Measurements from ENCODE around the gene DDX43.

The DDX43 gene

GRCh38 chr6:73394577-73395354 lies at the start of gene DDX43:
TSS of gene DDX43 (plus strand) at chr6:73394828. CDS start at chr6:73394906, 78 bp downstream.
- no peaks in the 10 kb centered on the region for H3K9me3 ChIP-seq (ENCODE audit: control insufficient read depth, insufficient read depth, low read length)
- peak within 1 kb of the TSS; percentile 39; the same call in 1 of the 2 replicates for H3K9ac ChIP-seq (ENCODE audit: low read depth, low read length)
- H3K36me3 ChIP-seq (ENCODE audit: insufficient read depth, low read length): no peaks in the 10 kb centered on the region
- peaks cover 4% of the 10 kb centered on the region for H3K4me1 ChIP-seq (ENCODE audit: insufficient read depth, low read length)

- peaks cover 18% of the 10 kb centered on the region for H3K4me1 ChIP-seq (ENCODE audit: insufficient read depth, low read length)
- no peaks in the 10 kb centered on the region for H3K9me3 ChIP-seq (ENCODE audit: control insufficient read depth, insufficient read depth, low read length)
- no peaks in the 10 kb centered on the region for H3K36me3 ChIP-seq (ENCODE audit: insufficient read depth, low read length)
- no peak overlapping the region for H3K9ac ChIP-seq (ENCODE audit: low read depth, low read length)
These were observed 46.0 kb upstream of the DDX43 start for GRCh38 chr6:73348550-73349204.

- H3K9me3 ChIP-seq (ENCODE audit: control insufficient read depth, insufficient read depth, low read length): no peaks in the 10 kb centered on the region
- H3K4me1 ChIP-seq (ENCODE audit: insufficient read depth, low read length): peaks cover 18% of the 10 kb centered on the region
- H3K36me3 ChIP-seq (ENCODE audit: insufficient read depth, low read length): no peaks in the 10 kb centered on the region
- H3K9ac ChIP-seq (ENCODE audit: low read depth, low read length): peak overlapping the region; percentile 7; the same call in 1 of the 2 replicates
These were observed 45.3 kb upstream of the DDX43 start for GRCh38 chr6:73349311-73349710.

- no peaks in the 10 kb centered on the region for H3K9me3 ChIP-seq (ENCODE audit: control insufficient read depth, insufficient read depth, low read length)
- no peak within 1 kb of the TSS; the same call in 1 of the 2 replicates for H3K9ac ChIP-seq (ENCODE audit: low read depth, low read length)
- no peaks in the 10 kb centered on the region for H3K36me3 ChIP-seq (ENCODE audit: insufficient read depth, low read length)
- peaks cover 18% of the 10 kb centered on the region for H3K4me1 ChIP-seq (ENCODE audit: insufficient read depth, low read length)
These were observed 40.7 kb upstream of the DDX43 start, which contains the start of gene DPPA5 for GRCh38 chr6:73353636-73354593. TSS of gene DPPA5 (minus strand) at chr6:73354276. CDS start at chr6:73354225, 51 bp downstream.

GRCh38 chr6:73362358-73362757 lies 32.3 kb upstream of the DDX43 start, which contains the start of gene KHDC3L:
TSS of gene KHDC3L (plus strand) at chr6:73362658. CDS start at chr6:73362730, 72 bp downstream.
- H3K4me1 ChIP-seq (ENCODE audit: insufficient read depth, low read length): no peaks in the 10 kb centered on the region
- H3K9me3 ChIP-seq (ENCODE audit: control insufficient read depth, insufficient read depth, low read length): no peaks in the 10 kb centered on the region; the same call in 1 of the 2 replicates
- H3K36me3 ChIP-seq (ENCODE audit: insufficient read depth, low read length): no peaks in the 10 kb centered on the region
- H3K9ac ChIP-seq (ENCODE audit: low read depth, low read length): no peak within 1 kb of the TSS

GRCh38 chr6:73362869-73363536 lies 31.6 kb upstream of the DDX43 start:
- no peaks in the 10 kb centered on the region for H3K36me3 ChIP-seq (ENCODE audit: insufficient read depth, low read length)
- H3K9ac ChIP-seq (ENCODE audit: low read depth, low read length): no peak overlapping the region
- H3K9me3 ChIP-seq (ENCODE audit: control insufficient read depth, insufficient read depth, low read length): no peaks in the 10 kb centered on the region; the same call in 1 of the 2 replicates
- H3K4me1 ChIP-seq (ENCODE audit: insufficient read depth, low read length): no peaks in the 10 kb centered on the region

- Histone ChIP-seq H3K9ac (ENCODE audit: low read depth, low read length) (no peak overlapping the region), H3K36me3 (ENCODE audit: insufficient read depth, low read length) (no peaks in the 10 kb centered on the region), H3K4me1 (ENCODE audit: insufficient read depth, low read length) (no peaks in the 10 kb centered on the region; the same call in 1 of the 2 replicates), H3K9me3 (ENCODE audit: control insufficient read depth, insufficient read depth, low read length) (no peaks in the 10 kb centered on the region; the same call in 1 of the 2 replicates)
These were observed 31.1 kb upstream of the DDX43 start for GRCh38 chr6:73363537-73363875.

GRCh38 chr6:73364121-73364520 lies 30.5 kb upstream of the DDX43 start:
- no peak overlapping the region for H3K9ac ChIP-seq (ENCODE audit: low read depth, low read length)
- no peaks in the 10 kb centered on the region for H3K36me3 ChIP-seq (ENCODE audit: insufficient read depth, low read length)
- H3K4me1 ChIP-seq (ENCODE audit: insufficient read depth, low read length): no peaks in the 10 kb centered on the region; the same call in 1 of the 2 replicates
- H3K9me3 ChIP-seq (ENCODE audit: control insufficient read depth, insufficient read depth, low read length): no peaks in the 10 kb centered on the region; the same call in 1 of the 2 replicates

GRCh38 chr6:73364549-73364948 lies 30.1 kb upstream of the DDX43 start:
- no peak overlapping the region for H3K9ac ChIP-seq (ENCODE audit: low read depth, low read length)
- H3K36me3 ChIP-seq (ENCODE audit: insufficient read depth, low read length): no peaks in the 10 kb centered on the region
- no peaks in the 10 kb centered on the region; the same call in 1 of the 2 replicates for H3K4me1 ChIP-seq (ENCODE audit: insufficient read depth, low read length)
- no peaks in the 10 kb centered on the region; the same call in 1 of the 2 replicates for H3K9me3 ChIP-seq (ENCODE audit: control insufficient read depth, insufficient read depth, low read length)

- Histone ChIP-seq H3K9ac (ENCODE audit: low read depth, low read length) (no peak overlapping the region), H3K9me3 (ENCODE audit: control insufficient read depth, insufficient read depth, low read length) (no peaks in the 10 kb centered on the region; the same call in 1 of the 2 replicates), H3K36me3 (ENCODE audit: insufficient read depth, low read length) (no peaks in the 10 kb centered on the region), H3K4me1 (ENCODE audit: insufficient read depth, low read length) (no peaks in the 10 kb centered on the region; the same call in 1 of the 2 replicates)
These were observed 26.8 kb upstream of the DDX43 start for GRCh38 chr6:73367761-73368355.

- Histone ChIP-seq H3K36me3 (ENCODE audit: insufficient read depth, low read length) (no peaks in the 10 kb centered on the region), H3K4me1 (ENCODE audit: insufficient read depth, low read length) (no peaks in the 10 kb centered on the region; the same call in 1 of the 2 replicates), H3K9me3 (ENCODE audit: control insufficient read depth, insufficient read depth, low read length) (no peaks in the 10 kb centered on the region; the same call in 1 of the 2 replicates), H3K9ac (ENCODE audit: low read depth, low read length) (no peak overlapping the region)
These were observed 26.0 kb upstream of the DDX43 start for GRCh38 chr6:73368675-73369074.

GRCh38 chr6:73369157-73369556 lies 25.5 kb upstream of the DDX43 start:
- Histone ChIP-seq H3K4me1 (ENCODE audit: insufficient read depth, low read length) (no peaks in the 10 kb centered on the region; the same call in 1 of the 2 replicates), H3K9me3 (ENCODE audit: control insufficient read depth, insufficient read depth, low read length) (no peaks in the 10 kb centered on the region; the same call in 1 of the 2 replicates), H3K36me3 (ENCODE audit: insufficient read depth, low read length) (no peaks in the 10 kb centered on the region), H3K9ac (ENCODE audit: low read depth, low read length) (no peak overlapping the region)

- Histone ChIP-seq H3K9me3 (ENCODE audit: control insufficient read depth, insufficient read depth, low read length) (no peaks in the 10 kb centered on the region; the same call in 1 of the 2 replicates), H3K36me3 (ENCODE audit: insufficient read depth, low read length) (no peaks in the 10 kb centered on the region), H3K9ac (ENCODE audit: low read depth, low read length) (no peak within 1 kb of the TSS), H3K4me1 (ENCODE audit: insufficient read depth, low read length) (no peaks in the 10 kb centered on the region; the same call in 1 of the 2 replicates)
These were observed 25.1 kb upstream of the DDX43 start, which contains the start of gene OOEP for GRCh38 chr6:73369563-73369962. TSS of gene OOEP (minus strand) at chr6:73369897. CDS start at chr6:73369792, 105 bp downstream.
